Embryonic facial prominence (tissue), 1 donor: ENCODE results near the gene LILRA5.
"Not testable (repeated sequence)": the region's sequence is repeated elsewhere in the genome, so short reads cannot be mapped to it uniquely, and the experiment has no call there.

Experiments
- DNase-seq: peaks from one replicate; pipeline ENCODE4 v3.0.0-alpha.2; 2016; ENCODE audit errors: extremely low spot score

The LILRA5 gene

GRCh38 chr19:54333586-54334298 is 20.8 kb upstream of the LILRA5 start:
- no peak for DNase-seq

- no peak for DNase-seq
Observed at GRCh38 chr19:54332149-54332548, 19.2 kb upstream of the LILRA5 start.

- DNase-seq: no peak
Observed at GRCh38 chr19:54331626-54332025, 18.7 kb upstream of the LILRA5 start.

- no peak for DNase-seq
Observed at GRCh38 chr19:54329476-54330165, 16.7 kb upstream of the LILRA5 start.

- not testable (repeated sequence) for DNase-seq
Observed at GRCh38 chr19:54328781-54329180, 15.8 kb upstream of the LILRA5 start.

- DNase-seq: no peak
Observed at GRCh38 chr19:54325631-54326030, 12.7 kb upstream of the LILRA5 start.

GRCh38 chr19:54325194-54325621 is 12.2 kb upstream of the LILRA5 start:
- DNase-seq: no peak

GRCh38 chr19:54324071-54324470 is 11.1 kb upstream of the LILRA5 start:
- DNase-seq: no peak

GRCh38 chr19:54322934-54323333 is 10.0 kb upstream of the LILRA5 start:
- not testable (repeated sequence) for DNase-seq

GRCh38 chr19:54322295-54322694 is 9.3 kb upstream of the LILRA5 start:
- DNase-seq: not testable (repeated sequence)

- no peak for DNase-seq
Observed at GRCh38 chr19:54319892-54320670, 7.1 kb upstream of the LILRA5 start.

GRCh38 chr19:54319049-54319448 is 6.1 kb upstream of the LILRA5 start:
- no peak for DNase-seq

- DNase-seq: no peak
Observed at GRCh38 chr19:54317965-54318240, 4.9 kb upstream of the LILRA5 start.

- no peak for DNase-seq
Observed at GRCh38 chr19:54317108-54317964, 4.4 kb upstream of the LILRA5 start.

- DNase-seq: no peak
Observed at GRCh38 chr19:54316746-54317107, 3.8 kb upstream of the LILRA5 start.

- DNase-seq: no peak
Observed at GRCh38 chr19:54315956-54316355, 3.0 kb upstream of the LILRA5 start.

GRCh38 chr19:54312011-54312410 is 955 bp downstream of the LILRA5 start:
- no peak for DNase-seq

GRCh38 chr19:54311486-54311885 is 1.5 kb downstream of the LILRA5 start:
- DNase-seq: no peak

- no peak for DNase-seq
Observed at GRCh38 chr19:54310543-54310942, 2.4 kb downstream of the LILRA5 start.

GRCh38 chr19:54309811-54310210 is 3.2 kb downstream of the LILRA5 start:
- DNase-seq: no peak

- no peak for DNase-seq
Observed at GRCh38 chr19:54307389-54308020, 5.5 kb downstream of the LILRA5 start.
